GM21390 (cell line): ENCODE data around the gene GRK1.

Experiments
- ATAC-seq: cut with Tn5 transposase; IDR thresholded peaks from one replicate; pipeline ENCODE4 v1.9.1; 2021; ENCODE audit not compliant: unreplicated experiment

Gene GRK1

GRCh38 chr13:113632706-113633484 is 34.1 kb upstream of the GRK1 start:
- ATAC-seq, result no peak

GRCh38 chr13:113633485-113633873 is 33.5 kb upstream of the GRK1 start:
- no peak for ATAC-seq

- no peak for ATAC-seq
These were observed 32.6 kb upstream of the GRK1 start for GRCh38 chr13:113634279-113635047.

- ATAC-seq, result no peak
These were observed 32.0 kb upstream of the GRK1 start for GRCh38 chr13:113635048-113635420.

- no peak for ATAC-seq
These were observed 31.3 kb upstream of the GRK1 start for GRCh38 chr13:113635709-113636108.

GRCh38 chr13:113636266-113636963 is 30.6 kb upstream of the GRK1 start:
- ATAC-seq, result no peak

- ATAC-seq, result no peak
These were observed 29.5 kb upstream of the GRK1 start for GRCh38 chr13:113637262-113638160.

GRCh38 chr13:113638173-113638746 is 28.8 kb upstream of the GRK1 start:
- ATAC-seq, result no peak

GRCh38 chr13:113638806-113639205 is 28.2 kb upstream of the GRK1 start:
- ATAC-seq, result no peak

- no peak for ATAC-seq
These were observed 27.3 kb upstream of the GRK1 start for GRCh38 chr13:113639616-113640262.

GRCh38 chr13:113641426-113641825 is 25.6 kb upstream of the GRK1 start:
- ATAC-seq, result no peak

- no peak for ATAC-seq
These were observed 24.5 kb upstream of the GRK1 start for GRCh38 chr13:113642563-113642962.

GRCh38 chr13:113643593-113643992 is 23.4 kb upstream of the GRK1 start:
- no peak for ATAC-seq

GRCh38 chr13:113644800-113645199 is 22.2 kb upstream of the GRK1 start:
- ATAC-seq, result no peak

GRCh38 chr13:113645329-113645728 is 21.7 kb upstream of the GRK1 start:
- no peak for ATAC-seq

- no peak for ATAC-seq
These were observed 20.6 kb upstream of the GRK1 start for GRCh38 chr13:113646376-113646775.

GRCh38 chr13:113646921-113647340 is 20.1 kb upstream of the GRK1 start:
- ATAC-seq, result no peak

- no peak for ATAC-seq
These were observed 19.4 kb upstream of the GRK1 start for GRCh38 chr13:113647351-113648215.

GRCh38 chr13:113648216-113648610 is 18.8 kb upstream of the GRK1 start:
- ATAC-seq, result no peak
